ENCODE data around the gene ELOVL7.

ELOVL7 gene

GRCh38 chr5:60809891-60810425 lies 34.1 kb downstream of the ELOVL7 start:
- no peak overlapping the region for H2AFZ ChIP-seq (ENCODE audit: low read depth, low read length, severe bottlenecking)

GRCh38 chr5:60806591-60807243 lies 37.4 kb downstream of the ELOVL7 start:
- Histone ChIP-seq H3K9me2 (replicated peaks; ENCODE audit: insufficient read depth, low read length) (no peaks in the 10 kb centered on the region), H3K27ac (ENCODE audit: low read depth, low read length) (no peak overlapping the region), H3K9me3 (ENCODE audit: insufficient read depth, low read length) (no peaks in the 10 kb centered on the region), H3F3A (ENCODE audit: insufficient read depth) (no peaks in the 10 kb centered on the region), H3K4me2 (ENCODE audit: low read depth, low read length, poor library complexity, severe bottlenecking) (no peak overlapping the region), H2AFZ (ENCODE audit: low read depth, low read length, severe bottlenecking) (no peak overlapping the region), H3K27me3 (ENCODE audit: low read length) (no peaks in the 10 kb centered on the region), H3K36me3 (ENCODE audit: low read length) (no peaks in the 10 kb centered on the region), H4K20me1 (ENCODE audit: low read depth, low read length) (no peaks in the 10 kb centered on the region), H3K9ac (ENCODE audit: low read length) (no peak overlapping the region), H3K79me2 (ENCODE audit: insufficient read depth, low read length) (no peaks in the 10 kb centered on the region), H3K4me3 (ENCODE audit: insufficient read depth, low read length, poor library complexity, severe bottlenecking) (no peak overlapping the region)
- no peak for TF ChIP-seq CTCF (IDR thresholded peaks at IDR 0.05; ENCODE audit: insufficient read depth, low read length, poor library complexity, severe bottlenecking)
- TF ChIP-seq EZH2phosphoT487 (conservative IDR thresholded peaks at IDR 0.05; ENCODE audit: low read length) = no peak

More at GRCh38 chr5:60809891-60810425, 34.1 kb downstream of the ELOVL7 start:
- Histone ChIP-seq H3F3A (ENCODE audit: insufficient read depth) (no peaks in the 10 kb centered on the region), H3K9me2 (replicated peaks; ENCODE audit: insufficient read depth, low read length) (no peaks in the 10 kb centered on the region), H3K9me3 (ENCODE audit: insufficient read depth, low read length) (no peaks in the 10 kb centered on the region), H4K20me1 (ENCODE audit: low read depth, low read length) (no peaks in the 10 kb centered on the region), H3K27me3 (ENCODE audit: low read length) (no peaks in the 10 kb centered on the region), H3K4me2 (ENCODE audit: low read depth, low read length, poor library complexity, severe bottlenecking) (no peak overlapping the region), H3K9ac (ENCODE audit: low read length) (no peak overlapping the region), H3K79me2 (ENCODE audit: insufficient read depth, low read length) (no peaks in the 10 kb centered on the region), H3K4me3 (ENCODE audit: insufficient read depth, low read length, poor library complexity, severe bottlenecking) (no peak overlapping the region), H3K27ac (ENCODE audit: low read depth, low read length) (no peak overlapping the region), H3K36me3 (ENCODE audit: low read length) (no peaks in the 10 kb centered on the region)
- TF ChIP-seq CTCF (IDR thresholded peaks at IDR 0.05; ENCODE audit: insufficient read depth, low read length, poor library complexity, severe bottlenecking) (no peak), EZH2phosphoT487 (conservative IDR thresholded peaks at IDR 0.05; ENCODE audit: low read length) (no peak)

- Histone ChIP-seq H3K9me2 (replicated peaks; ENCODE audit: insufficient read depth, low read length) (no peaks in the 10 kb centered on the region), H3K79me2 (ENCODE audit: insufficient read depth, low read length) (no peaks in the 10 kb centered on the region), H3K36me3 (ENCODE audit: low read length) (no peaks in the 10 kb centered on the region), H3K27ac (ENCODE audit: low read depth, low read length) (no peak overlapping the region), H3F3A (ENCODE audit: insufficient read depth) (no peaks in the 10 kb centered on the region), H3K27me3 (ENCODE audit: low read length) (no peaks in the 10 kb centered on the region), H3K4me3 (ENCODE audit: insufficient read depth, low read length, poor library complexity, severe bottlenecking) (no peak overlapping the region), H3K4me2 (ENCODE audit: low read depth, low read length, poor library complexity, severe bottlenecking) (no peak overlapping the region), H3K9me3 (ENCODE audit: insufficient read depth, low read length) (no peaks in the 10 kb centered on the region), H2AFZ (ENCODE audit: low read depth, low read length, severe bottlenecking) (no peak overlapping the region), H4K20me1 (ENCODE audit: low read depth, low read length) (no peaks in the 10 kb centered on the region), H3K9ac (ENCODE audit: low read length) (no peak overlapping the region)
- TF ChIP-seq EZH2phosphoT487 (conservative IDR thresholded peaks at IDR 0.05; ENCODE audit: low read length) (no peak), CTCF (IDR thresholded peaks at IDR 0.05; ENCODE audit: insufficient read depth, low read length, poor library complexity, severe bottlenecking) (no peak)
These were observed 38.6 kb downstream of the ELOVL7 start for GRCh38 chr5:60805463-60805862.
